Liver (tissue), 3 donors: ENCODE measurements around the gene RTL3.

ENCODE experiments used
- ATF3 ChIP-seq: IDR thresholded peaks from 2 replicates; pipeline ENCODE4 v1.6.1; 2016; ENCODE audit warnings: antibody characterized with exemption
- CTCF ChIP-seq: fragments of 150-350 bp; IDR thresholded peaks from 2 replicates; pipeline ENCODE4 v1.5.1; 2017; ENCODE audit warnings: improper control_type of control experiment, low read depth, low read length; ENCODE audit not compliant: missing input control
- EGR1 ChIP-seq, 2 donors: IDR thresholded peaks; 2 replicates each; pipeline ENCODE4 v1.6.1; 2016 to 2018; ENCODE audit warnings: antibody characterized with exemption in 2 of 2, low read depth in 2 of 2
- FOXA1 ChIP-seq: IDR thresholded peaks from 2 replicates; pipeline ENCODE4 v1.6.1; 2016; ENCODE audit warnings: antibody characterized with exemption
- RAD21 ChIP-seq, 2 donors: IDR thresholded peaks; 2 replicates each; pipeline ENCODE4 v1.6.1; 2016; ENCODE audit warnings: antibody characterized with exemption in 2 of 2, mild to moderate bottlenecking in 2 of 2
- REST ChIP-seq: IDR thresholded peaks from 2 replicates; pipeline ENCODE4 v1.6.1; 2016; ENCODE audit warnings: antibody characterized with exemption, mild to moderate bottlenecking
- SP1 ChIP-seq: IDR thresholded peaks from 2 replicates; pipeline ENCODE4 v1.6.1; 2018; ENCODE audit warnings: antibody characterized with exemption, mild to moderate bottlenecking
- TAF1 ChIP-seq: conservative IDR thresholded peaks from 2 replicates; pipeline ENCODE4 v1.6.1; 2016; ENCODE audit warnings: antibody characterized with exemption, mild to moderate bottlenecking
- YY1 ChIP-seq: IDR thresholded peaks from 2 replicates; pipeline ENCODE4 v1.6.1; 2016; ENCODE audit warnings: antibody characterized with exemption, mild to moderate bottlenecking
- donor health status: healthy.
- donor health status: healthy.

- TF ChIP-seq YY1 (no peak), CTCF (no peak), EGR1 (IDR thresholded peaks at IDR 0.05; ENCODE audit: low read depth in 2 of 2) (no peak), TAF1 (no peak), RAD21 (IDR thresholded peaks at IDR 0.05) (no peak), REST (no peak), ATF3 (no peak), FOXA1 (no peak), SP1 (no peak)
These were observed 36.3 kb downstream of the RTL3 start for GRCh38 chrX:78622831-78623230.
